Breast epithelium (tissue), 3 donors: Measurements from ENCODE around the gene EDEM2.

Source experiments
- POLR2AphosphoS5 ChIP-seq, 3 donors: sonication (generic); formaldehyde crosslinking; IDR thresholded peaks; one replicate each; pipeline ENCODE4 v1.6.1; 2017; ENCODE audit warnings: antibody characterized with exemption in 3 of 3
- TF ChIP-seq, protein P1 (sequence below), 3 donors: fragments of 450-650 bp; IDR thresholded peaks; one replicate each; pipeline ENCODE4 v1.5.1; 2016 to 2017; ENCODE audit warnings: antibody characterized with exemption in 3 of 3, mild to moderate bottlenecking in 3 of 3, moderate library complexity in 3 of 3

DNA sequence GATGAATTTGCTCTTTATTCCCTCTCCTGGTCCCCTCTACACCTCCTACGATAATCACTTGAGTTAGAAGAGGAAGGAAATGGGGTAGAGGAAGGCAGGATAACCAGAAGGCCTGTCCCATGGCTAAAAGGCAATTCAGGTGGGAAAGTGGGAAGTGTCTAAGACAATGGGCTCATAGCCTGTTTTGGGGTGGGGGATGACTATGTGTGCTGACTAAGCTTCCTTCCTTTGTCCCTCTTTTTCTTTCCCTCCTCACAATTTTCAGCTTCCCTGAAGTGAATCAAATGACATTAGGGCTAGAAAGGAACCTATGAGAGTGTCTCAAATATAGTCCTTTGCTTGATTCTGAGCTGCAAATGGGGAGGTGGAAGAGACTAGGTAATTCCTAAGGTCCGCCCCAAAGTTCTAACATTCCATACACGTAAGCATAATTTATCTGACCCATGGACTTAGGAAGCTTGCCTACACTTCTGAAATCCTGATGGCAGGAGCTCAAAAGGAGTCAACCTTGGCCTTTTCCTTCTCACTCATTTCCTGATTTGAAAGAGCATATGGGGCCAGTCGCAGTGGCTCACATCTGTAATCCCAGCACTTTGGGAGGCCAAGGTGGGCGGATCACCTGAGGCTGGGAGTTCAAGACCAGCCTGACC lies 24.3 kb downstream of the EDEM2 start:
- no peak for TF ChIP-seq POLR2AphosphoS5 (IDR thresholded peaks at IDR 0.05)
- TF ChIP-seq, protein P1, sequence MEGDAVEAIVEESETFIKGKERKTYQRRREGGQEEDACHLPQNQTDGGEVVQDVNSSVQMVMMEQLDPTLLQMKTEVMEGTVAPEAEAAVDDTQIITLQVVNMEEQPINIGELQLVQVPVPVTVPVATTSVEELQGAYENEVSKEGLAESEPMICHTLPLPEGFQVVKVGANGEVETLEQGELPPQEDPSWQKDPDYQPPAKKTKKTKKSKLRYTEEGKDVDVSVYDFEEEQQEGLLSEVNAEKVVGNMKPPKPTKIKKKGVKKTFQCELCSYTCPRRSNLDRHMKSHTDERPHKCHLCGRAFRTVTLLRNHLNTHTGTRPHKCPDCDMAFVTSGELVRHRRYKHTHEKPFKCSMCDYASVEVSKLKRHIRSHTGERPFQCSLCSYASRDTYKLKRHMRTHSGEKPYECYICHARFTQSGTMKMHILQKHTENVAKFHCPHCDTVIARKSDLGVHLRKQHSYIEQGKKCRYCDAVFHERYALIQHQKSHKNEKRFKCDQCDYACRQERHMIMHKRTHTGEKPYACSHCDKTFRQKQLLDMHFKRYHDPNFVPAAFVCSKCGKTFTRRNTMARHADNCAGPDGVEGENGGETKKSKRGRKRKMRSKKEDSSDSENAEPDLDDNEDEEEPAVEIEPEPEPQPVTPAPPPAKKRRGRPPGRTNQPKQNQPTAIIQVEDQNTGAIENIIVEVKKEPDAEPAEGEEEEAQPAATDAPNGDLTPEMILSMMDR (IDR thresholded peaks at IDR 0.05) = no peak
